ENCODE results near the gene PEF1.

The PEF1 gene

DNA sequence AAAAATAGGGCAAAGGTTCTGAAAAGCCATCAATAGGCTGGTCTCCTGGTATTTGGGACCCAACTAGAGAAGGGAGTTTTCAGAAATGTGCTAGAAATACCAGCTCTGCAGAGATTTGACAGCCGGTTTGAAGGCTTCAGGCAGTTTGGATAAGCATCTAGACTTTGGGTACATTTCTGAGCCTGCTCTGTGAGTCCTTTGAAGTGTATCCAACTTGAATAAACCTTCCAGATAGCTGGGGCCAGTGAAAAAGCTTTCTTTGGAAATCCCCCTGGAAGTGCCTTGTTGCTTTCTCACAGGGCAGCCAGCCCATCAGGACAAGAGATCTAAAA is 6.4 kb upstream of the PEF1 start:
- Histone ChIP-seq H3K27ac (ENCODE audit: low read depth, low read length) (no peak overlapping the region), H3F3A (ENCODE audit: insufficient read depth) (no peaks in the 10 kb centered on the region; the same call in 1 of the 2 replicates), H2AFZ (ENCODE audit: low read depth, low read length, severe bottlenecking) (no peak overlapping the region), H4K20me1 (ENCODE audit: low read depth, low read length) (no peaks in the 10 kb centered on the region), H3K9me3 (ENCODE audit: insufficient read depth, low read length) (no peaks in the 10 kb centered on the region), H3K36me3 (ENCODE audit: low read length) (no peaks in the 10 kb centered on the region), H3K9me2 (replicated peaks; ENCODE audit: insufficient read depth, low read length) (no peaks in the 10 kb centered on the region), H3K79me2 (ENCODE audit: insufficient read depth, low read length) (no peaks in the 10 kb centered on the region), H3K27me3 (ENCODE audit: low read length) (no peaks in the 10 kb centered on the region; the same call in 1 of the 2 replicates), H3K4me3 (ENCODE audit: insufficient read depth, low read length, poor library complexity, severe bottlenecking) (no peak overlapping the region), H3K9ac (ENCODE audit: low read length) (no peak overlapping the region), H3K4me2 (ENCODE audit: low read depth, low read length, poor library complexity, severe bottlenecking) (no peak overlapping the region)
- TF ChIP-seq EZH2phosphoT487 (conservative IDR thresholded peaks at IDR 0.05; ENCODE audit: low read length) (no peak), CTCF (IDR thresholded peaks at IDR 0.05; ENCODE audit: insufficient read depth, low read length, poor library complexity, severe bottlenecking) (no peak)

DNA sequence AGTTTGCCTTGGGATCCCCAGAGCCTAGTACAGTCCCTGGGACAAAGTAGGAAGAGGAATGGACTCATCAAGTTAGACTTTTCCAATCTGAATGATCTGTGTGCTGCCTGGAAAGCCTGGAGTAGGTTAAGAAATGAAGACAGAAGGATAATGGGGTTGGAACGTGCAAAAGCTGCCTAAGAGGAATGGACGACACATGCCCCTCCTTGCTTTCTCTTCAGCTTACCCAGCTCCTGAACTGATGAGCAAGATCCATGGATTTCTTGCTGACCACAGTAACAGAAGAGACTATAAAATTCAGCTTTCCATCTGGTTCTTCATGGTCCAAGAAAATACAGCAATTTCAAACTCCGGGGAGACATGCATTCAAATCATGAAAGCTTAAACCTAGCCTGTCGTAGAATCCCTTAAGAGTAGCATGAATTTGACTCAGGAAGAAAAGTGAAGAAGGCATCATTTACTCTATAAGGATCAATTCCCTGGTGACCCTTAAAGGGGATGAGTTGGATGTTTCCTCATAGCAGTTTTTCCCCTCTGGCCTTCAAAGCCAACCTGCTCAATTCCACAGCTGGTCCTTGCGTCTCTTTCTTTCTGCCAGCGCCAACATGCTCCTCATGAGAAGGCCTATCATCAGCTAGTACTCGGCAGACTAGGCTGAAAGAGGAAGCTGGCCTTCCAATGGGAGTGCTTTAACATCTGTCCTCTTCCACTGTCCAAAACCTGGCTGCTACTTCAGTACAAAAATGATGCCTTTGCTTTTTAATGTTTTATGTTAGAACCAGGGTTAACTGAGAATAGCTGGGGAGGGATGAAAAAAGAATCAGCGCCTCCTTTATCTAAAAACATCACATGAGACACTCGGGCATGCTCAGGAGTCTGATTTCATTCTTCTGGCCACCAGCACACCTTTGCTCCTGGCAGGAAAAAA is 5.7 kb upstream of the PEF1 start:
- Histone ChIP-seq H3K4me3 (ENCODE audit: insufficient read depth, low read length, poor library complexity, severe bottlenecking) (no peak overlapping the region), H3K27me3 (ENCODE audit: low read length) (no peaks in the 10 kb centered on the region; the same call in 1 of the 2 replicates), H2AFZ (ENCODE audit: low read depth, low read length, severe bottlenecking) (no peak overlapping the region), H3F3A (ENCODE audit: insufficient read depth) (peaks cover 5% of the 10 kb centered on the region; the same call in 1 of the 2 replicates), H3K36me3 (ENCODE audit: low read length) (no peaks in the 10 kb centered on the region), H3K9me3 (ENCODE audit: insufficient read depth, low read length) (no peaks in the 10 kb centered on the region), H3K79me2 (ENCODE audit: insufficient read depth, low read length) (no peaks in the 10 kb centered on the region), H3K9ac (ENCODE audit: low read length) (no peak overlapping the region), H4K20me1 (ENCODE audit: low read depth, low read length) (no peaks in the 10 kb centered on the region), H3K4me2 (ENCODE audit: low read depth, low read length, poor library complexity, severe bottlenecking) (no peak overlapping the region), H3K9me2 (replicated peaks; ENCODE audit: insufficient read depth, low read length) (no peaks in the 10 kb centered on the region), H3K27ac (ENCODE audit: low read depth, low read length) (no peak overlapping the region)
- TF ChIP-seq CTCF (IDR thresholded peaks at IDR 0.05; ENCODE audit: insufficient read depth, low read length, poor library complexity, severe bottlenecking), result no peak
- no peak for TF ChIP-seq EZH2phosphoT487 (conservative IDR thresholded peaks at IDR 0.05; ENCODE audit: low read length)

DNA sequence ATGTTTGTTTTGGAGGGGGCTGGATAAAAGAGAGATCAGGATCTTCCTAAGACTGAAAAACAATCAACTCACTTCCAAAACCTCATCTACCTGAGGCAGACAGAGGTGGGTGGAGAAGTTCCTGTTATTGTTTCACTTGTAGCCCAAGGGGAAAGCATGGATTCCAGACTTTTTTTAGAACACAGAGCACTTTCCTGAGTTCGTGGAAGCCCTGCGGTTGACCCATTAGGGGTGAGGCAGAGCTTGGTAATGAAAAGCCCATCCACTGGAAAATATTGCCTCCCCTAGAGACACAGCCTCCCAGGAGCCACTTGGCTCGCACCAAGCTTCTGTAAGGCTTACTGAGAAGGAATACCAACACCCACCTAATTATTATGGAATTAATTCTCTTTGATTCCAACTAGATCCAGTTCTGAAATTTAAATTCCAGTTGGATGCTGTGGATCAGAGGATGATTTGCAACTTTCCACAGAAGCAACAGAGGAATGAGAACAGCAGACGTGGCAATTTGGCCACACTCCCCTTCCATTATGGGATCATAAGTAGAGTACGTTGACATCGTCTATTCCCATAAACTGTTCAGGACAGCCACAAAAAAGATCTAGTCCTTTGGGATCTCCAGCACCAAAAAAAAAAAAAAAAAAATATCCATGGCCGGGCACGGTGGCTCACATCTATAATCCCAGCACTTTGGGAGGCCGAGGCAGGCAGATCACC is 4.1 kb upstream of the PEF1 start:
- no peaks in the 10 kb centered on the region for H4K20me1 ChIP-seq (ENCODE audit: low read depth, low read length)
- no peak for TF ChIP-seq CTCF (IDR thresholded peaks at IDR 0.05; ENCODE audit: insufficient read depth, low read length, poor library complexity, severe bottlenecking)
- no peak for TF ChIP-seq EZH2phosphoT487 (conservative IDR thresholded peaks at IDR 0.05; ENCODE audit: low read length)
- no peak overlapping the region for H3K27ac ChIP-seq (ENCODE audit: low read depth, low read length)
- H3F3A ChIP-seq (ENCODE audit: insufficient read depth), result peaks cover 6% of the 10 kb centered on the region; the same call in 1 of the 2 replicates
- no peaks in the 10 kb centered on the region for H3K9me3 ChIP-seq (ENCODE audit: insufficient read depth, low read length)
- H3K9ac ChIP-seq (ENCODE audit: low read length), result no peak overlapping the region
- H2AFZ ChIP-seq (ENCODE audit: low read depth, low read length, severe bottlenecking), result no peak overlapping the region
- H3K36me3 ChIP-seq (ENCODE audit: low read length), result no peaks in the 10 kb centered on the region
- H3K9me2 ChIP-seq (replicated peaks; ENCODE audit: insufficient read depth, low read length), result no peaks in the 10 kb centered on the region
- H3K4me3 ChIP-seq (ENCODE audit: insufficient read depth, low read length, poor library complexity, severe bottlenecking), result no peak overlapping the region
- peaks cover 7% of the 10 kb centered on the region; the same call in 1 of the 2 replicates for H3K79me2 ChIP-seq (ENCODE audit: insufficient read depth, low read length)
- no peak overlapping the region for H3K4me2 ChIP-seq (ENCODE audit: low read depth, low read length, poor library complexity, severe bottlenecking)
- no peaks in the 10 kb centered on the region; the same call in 1 of the 2 replicates for H3K27me3 ChIP-seq (ENCODE audit: low read length)
